A673 (cell line): ENCODE results near the gene RNU2-63P. TPM values are rescaled to one million over a fixed set of nuclear protein-coding genes. Genes with fewer than 3 reads are reported as not detected.
A peak's percentile ranks its signal among the peaks of the same experiment; 100 is the strongest.

Source experiments
- BruUV-seq: library from RNA; stranded (reverse); fragments of 400-500 nt; replicated peaks from 2 replicates; lab custom pipeline; 2021; lab: Mats Ljungman, UMichigan
- CTCF ChIA-PET: fragments of 300-600 bp; sonication (Branson Sonifier 250); formaldehyde crosslinking; loops from one replicate; lab custom pipeline; 2022; ENCODE audit warnings: antibody characterized with exemption; lab: Charles Lee
- POLR2A ChIA-PET: fragments of 300-600 bp; sonication (Branson Sonifier 250); formaldehyde crosslinking; loops from one replicate; lab custom pipeline; 2022; ENCODE audit warnings: antibody characterized with exemption; ENCODE audit not compliant: low non-redundant PET; lab: Charles Lee
- DNase-seq: peaks from one replicate; pipeline ENCODE4 v3.0.0-alpha.2; 2015; ENCODE audit warnings: low spot score
- H3K27ac ChIP-seq: fragments of 200-600 bp; sonication (generic); 2 replicates; pipeline ENCODE4 v1.5.1; 2016; ENCODE audit warnings: mixed run types, low read depth, mild to moderate bottlenecking, mixed read lengths, antibody characterized with exemption, low read length; ENCODE audit not compliant: poor library complexity, severe bottlenecking
- H3K27me3 ChIP-seq: fragments of 200-600 bp; sonication (generic); replicated peaks from 2 replicates; pipeline ENCODE4 v1.6.1; 2017; ENCODE audit warnings: mixed run types, low read depth, mild to moderate bottlenecking, mixed read lengths, antibody characterized with exemption, low read length; ENCODE audit not compliant: insufficient read depth, poor library complexity
- H3K36me3 ChIP-seq: fragments of 200-600 bp; sonication (generic); 2 replicates; pipeline ENCODE4 v1.6.1; 2016; ENCODE audit warnings: mixed run types, mild to moderate bottlenecking, mixed read lengths, antibody characterized with exemption, low read length; ENCODE audit not compliant: insufficient read depth, poor library complexity, severe bottlenecking
- H3K4me1 ChIP-seq: fragments of 200-600 bp; sonication (generic); 2 replicates; pipeline ENCODE4 v1.6.1; 2017; ENCODE audit warnings: mixed run types, mild to moderate bottlenecking, mixed read lengths, antibody characterized with exemption, low read length; ENCODE audit not compliant: insufficient read depth, poor library complexity, severe bottlenecking
- H3K4me3 ChIP-seq: fragments of 200-600 bp; sonication (generic); 2 replicates; pipeline ENCODE4 v1.5.1; 2016; ENCODE audit warnings: low read depth, mixed run types, mild to moderate bottlenecking, mixed read lengths, low read length; ENCODE audit not compliant: poor library complexity, severe bottlenecking
- H3K9me3 ChIP-seq: fragments of 200-600 bp; sonication (generic); 2 replicates; pipeline ENCODE4 v1.6.1; 2016; ENCODE audit warnings: mixed run types, low read depth, mild to moderate bottlenecking, mixed read lengths, antibody characterized with exemption, low read length; ENCODE audit not compliant: poor library complexity, severe bottlenecking
- EZH2 ChIP-seq: fragments of 200-600 bp; sonication (generic); IDR thresholded peaks from 2 replicates; pipeline ENCODE4 v1.6.1; 2017; ENCODE audit warnings: borderline replicate concordance, low read depth, mild to moderate bottlenecking, mixed read lengths, antibody characterized with exemption, low read length; ENCODE audit not compliant: poor library complexity, severe bottlenecking
- intact Hi-C: fragments of 100-400 bp; cut with micrococcal nuclease; formaldehyde crosslinking; loops from one replicate; pipeline ENCODE4 v1.10.0; 2022; ENCODE audit not compliant: unreplicated experiment
- total RNA-seq: library from RNA; stranded (reverse); gene quantifications from 2 replicates; pipeline ENCODE4 v1.2.3, GENCODE V29; 2021
- TF ChIP-seq, protein P1 (sequence below): fragments of 300-800, 200-600 bp; sonication (generic); conservative IDR thresholded peaks from 2 replicates; pipeline ENCODE4 v1.5.1; 2017; ENCODE audit warnings: low read depth, mild to moderate bottlenecking, antibody characterized with exemption, low read length, moderate library complexity, mixed read lengths

RNU2-63P gene
- total RNA-seq, 1 experiment from 2014 or later = 11.4 TPM

DNA sequence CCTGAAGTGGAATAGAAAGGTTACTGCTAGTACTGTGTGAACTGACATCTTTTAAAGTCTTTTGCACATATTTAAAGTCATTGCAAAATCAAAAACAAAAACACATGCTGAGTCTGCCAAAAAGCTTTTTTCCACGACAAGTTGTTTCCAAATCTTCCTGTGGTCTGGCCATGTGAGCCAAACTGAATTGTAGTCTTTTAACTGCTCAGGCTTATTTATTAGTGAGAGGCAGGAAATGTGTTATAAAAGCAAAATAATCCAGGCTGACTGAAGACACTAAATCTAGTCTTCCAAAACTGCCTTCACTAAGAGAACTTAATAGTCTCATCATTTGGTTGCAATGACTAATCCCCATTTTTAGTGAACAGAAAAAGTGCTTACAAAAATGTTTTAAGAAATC, 36.9 kb upstream of the RNU2-63P start:
- BruUV-seq = no TSS peak
- CTCF ChIA-PET = no interaction called here
- no peaks in the 10 kb centered on the region for H3K36me3 ChIP-seq

DNA sequence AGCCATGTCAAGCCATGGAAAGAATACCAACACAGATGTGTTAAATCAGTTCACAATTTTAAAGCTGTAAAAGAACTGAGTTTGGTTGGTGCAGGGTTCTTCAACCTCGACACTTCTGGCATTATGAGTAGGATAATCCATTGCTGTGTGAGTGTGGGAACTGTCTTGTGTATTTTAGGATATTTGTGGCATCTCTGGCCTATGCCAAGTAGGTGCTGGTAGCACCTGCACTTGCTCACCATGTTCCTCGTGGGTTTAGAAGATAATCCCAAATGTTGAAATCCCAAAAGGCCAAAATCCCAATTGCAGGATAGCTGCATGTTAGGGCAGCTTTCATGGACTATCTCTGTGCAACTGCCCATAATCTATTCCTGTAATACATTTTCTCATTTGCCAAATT, 35.4 kb upstream of the RNU2-63P start:
- Histone ChIP-seq H3K27ac (no peak overlapping the region), H3K36me3 (no peaks in the 10 kb centered on the region), H3K27me3 (no peaks in the 10 kb centered on the region), H3K4me3 (no peak overlapping the region), H3K4me1 (peaks cover 25% of the 10 kb centered on the region), H3K9me3 (no peaks in the 10 kb centered on the region)
- POLR2A ChIA-PET = no interaction called here
- BruUV-seq = no TSS peak
- no peak for TF ChIP-seq EZH2
- TF ChIP-seq, protein P1, sequence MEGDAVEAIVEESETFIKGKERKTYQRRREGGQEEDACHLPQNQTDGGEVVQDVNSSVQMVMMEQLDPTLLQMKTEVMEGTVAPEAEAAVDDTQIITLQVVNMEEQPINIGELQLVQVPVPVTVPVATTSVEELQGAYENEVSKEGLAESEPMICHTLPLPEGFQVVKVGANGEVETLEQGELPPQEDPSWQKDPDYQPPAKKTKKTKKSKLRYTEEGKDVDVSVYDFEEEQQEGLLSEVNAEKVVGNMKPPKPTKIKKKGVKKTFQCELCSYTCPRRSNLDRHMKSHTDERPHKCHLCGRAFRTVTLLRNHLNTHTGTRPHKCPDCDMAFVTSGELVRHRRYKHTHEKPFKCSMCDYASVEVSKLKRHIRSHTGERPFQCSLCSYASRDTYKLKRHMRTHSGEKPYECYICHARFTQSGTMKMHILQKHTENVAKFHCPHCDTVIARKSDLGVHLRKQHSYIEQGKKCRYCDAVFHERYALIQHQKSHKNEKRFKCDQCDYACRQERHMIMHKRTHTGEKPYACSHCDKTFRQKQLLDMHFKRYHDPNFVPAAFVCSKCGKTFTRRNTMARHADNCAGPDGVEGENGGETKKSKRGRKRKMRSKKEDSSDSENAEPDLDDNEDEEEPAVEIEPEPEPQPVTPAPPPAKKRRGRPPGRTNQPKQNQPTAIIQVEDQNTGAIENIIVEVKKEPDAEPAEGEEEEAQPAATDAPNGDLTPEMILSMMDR = no peak
- DNase-seq = no peak
- intact Hi-C loops = no loop called here
- CTCF ChIA-PET = no interaction called here

More for the DNA sequence above, 36.9 kb upstream of the RNU2-63P start:
- no peaks in the 10 kb centered on the region for H3K9me3 ChIP-seq
- peaks cover 25% of the 10 kb centered on the region for H3K4me1 ChIP-seq
- no peaks in the 10 kb centered on the region for H3K27me3 ChIP-seq
- DNase-seq = peak; percentile 45
- peak overlapping the region; percentile 95 for H3K4me3 ChIP-seq
- TF ChIP-seq, protein P1 = no peak
- no peak for TF ChIP-seq EZH2
- POLR2A ChIA-PET = no interaction called here
- H3K27ac ChIP-seq = peak overlapping the region; percentile 97
- intact Hi-C loops = no loop called here

DNA sequence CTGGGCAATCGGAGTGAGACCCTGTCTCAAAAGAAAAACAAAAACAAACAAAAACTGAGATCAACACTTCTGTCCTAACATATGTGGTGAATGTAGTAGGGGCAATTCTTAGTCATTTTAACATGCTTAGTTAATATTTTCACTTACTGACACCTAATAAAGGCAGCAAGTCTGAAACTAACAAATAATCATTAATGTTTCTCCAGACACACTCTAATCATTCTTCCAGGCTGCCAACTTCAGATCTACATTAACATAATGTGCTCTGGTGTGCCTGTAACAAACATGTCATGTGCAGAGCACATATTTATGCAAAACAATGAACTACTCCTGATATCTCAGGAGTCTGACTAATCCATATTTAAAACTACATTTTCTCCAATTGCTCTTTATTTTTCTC, 33.3 kb upstream of the RNU2-63P start:
- ChIA-PET POLR2A (no interaction called here), CTCF (interaction anchor here (0.6 kb wide), 1 partner anchor 49 kb away, joined by 3 read pairs; no protein-coding TSS in a partner anchor)
- BruUV-seq = no TSS peak
- H3K27me3 ChIP-seq = no peaks in the 10 kb centered on the region
- DNase-seq = no peak
- H3K4me1 ChIP-seq = peaks cover 18% of the 10 kb centered on the region
- TF ChIP-seq EZH2 = no peak
- TF ChIP-seq, protein P1 = no peak
- H3K36me3 ChIP-seq = no peaks in the 10 kb centered on the region
- H3K27ac ChIP-seq = no peak overlapping the region
- no peak overlapping the region for H3K4me3 ChIP-seq
- intact Hi-C loops = no loop called here
- H3K9me3 ChIP-seq = no peaks in the 10 kb centered on the region
